PFSK-1 (cell line): Measurements from ENCODE around the gene DCC.

Experiments
- FOXP2 ChIP-seq: optimal IDR thresholded peaks from 2 replicates; pipeline ENCODE3; 2011; ENCODE audit warnings: borderline replicate concordance, control low read depth, inconsistent platforms; ENCODE audit not compliant: insufficient read depth; ENCODE audit errors: extremely low read length, extremely low read depth
- POLR2AphosphoS5 ChIP-seq: IDR thresholded peaks from 2 replicates; pipeline ENCODE4 v1.6.1; 2012; ENCODE audit warnings: low read depth, mild to moderate bottlenecking, control low read depth, low read length, moderate library complexity
- REST ChIP-seq, 2 experiments: IDR thresholded peaks; 2 replicates each; pipeline versions ENCODE4 v1.6.1 to v1.8.0; 2011 to 2012; ENCODE audit warnings: low read depth in 2 of 2, low read length in 2 of 2, control low read depth in 1 of 2, inconsistent platforms in 1 of 2, mild to moderate bottlenecking in 1 of 2, moderate library complexity in 1 of 2; ENCODE audit not compliant: insufficient read depth in 1 of 2
- SIN3A ChIP-seq: IDR thresholded peaks from 2 replicates; pipeline ENCODE4 v1.6.1; 2012; ENCODE audit warnings: mild to moderate bottlenecking, low read length, moderate library complexity, borderline replicate concordance; ENCODE audit not compliant: insufficient read depth
- TAF1 ChIP-seq: IDR thresholded peaks from 2 replicates; pipeline ENCODE4 v1.6.1; 2012; ENCODE audit warnings: low read length, control low read depth, borderline replicate concordance; ENCODE audit not compliant: insufficient read depth

- TF ChIP-seq TAF1 (no peak), POLR2AphosphoS5 (no peak), SIN3A (no peak), FOXP2 (no peak), REST (IDR thresholded peaks at IDR 0.05; ENCODE audit: insufficient read depth in 1 of 2, low read depth in 2 of 2, low read length in 2 of 2) (no peak)
Measured at GRCh38 chr18:52750995-52751394, 411.0 kb downstream of the DCC start.
